Activated T-cell treated with anti-CD3 and anti-CD28 coated beads for 24 hours (primary cell): ENCODE measurements around the gene PGS1.

ENCODE experiments used
- DNase-seq: peaks from one replicate; pipeline ENCODE4 v3.0.0-alpha.2; 2020; ENCODE audit warnings: low read depth

PGS1 gene

GRCh38 chr17:78364436-78365281 lies 13.8 kb upstream of the PGS1 start:
- DNase-seq, result no peak

- no peak for DNase-seq
These were observed 12.8 kb upstream of the PGS1 start for GRCh38 chr17:78365561-78366108.

- DNase-seq, result no peak
These were observed 12.2 kb upstream of the PGS1 start for GRCh38 chr17:78366109-78366848.

- no peak for DNase-seq
These were observed 11.3 kb upstream of the PGS1 start for GRCh38 chr17:78367193-78367592.

GRCh38 chr17:78368348-78368747 lies 10.1 kb upstream of the PGS1 start:
- DNase-seq, result no peak

- DNase-seq, result no peak
These were observed 9.5 kb upstream of the PGS1 start for GRCh38 chr17:78368854-78369495.

GRCh38 chr17:78369791-78370381 lies 8.6 kb upstream of the PGS1 start:
- no peak for DNase-seq

- DNase-seq, result no peak
These were observed 7.4 kb upstream of the PGS1 start for GRCh38 chr17:78371056-78371455.

GRCh38 chr17:78372841-78373240 lies 5.6 kb upstream of the PGS1 start:
- no peak for DNase-seq

GRCh38 chr17:78374189-78374588 lies 4.3 kb upstream of the PGS1 start:
- DNase-seq, result no peak

- no peak for DNase-seq
These were observed 3.7 kb upstream of the PGS1 start for GRCh38 chr17:78374631-78375274.

- DNase-seq, result no peak
These were observed 2.9 kb upstream of the PGS1 start for GRCh38 chr17:78375401-78376151.

- no peak for DNase-seq
These were observed 2.3 kb upstream of the PGS1 start for GRCh38 chr17:78376161-78376560.

- DNase-seq, result no peak
These were observed 608 bp upstream of the PGS1 start for GRCh38 chr17:78377858-78378224.

- no peak for DNase-seq
These were observed 662 bp downstream of the PGS1 start for GRCh38 chr17:78379131-78379491.

- DNase-seq, result no peak
These were observed 1.9 kb downstream of the PGS1 start for GRCh38 chr17:78380370-78380769.

- no peak for DNase-seq
These were observed 3.3 kb downstream of the PGS1 start for GRCh38 chr17:78381601-78382232.

- DNase-seq, result peak; percentile 51
These were observed 5.4 kb downstream of the PGS1 start for GRCh38 chr17:78383725-78384471.

- no peak for DNase-seq
These were observed 6.2 kb downstream of the PGS1 start for GRCh38 chr17:78384479-78385175.
